IMR-90 (cell line): ENCODE results near the gene MALSU1. TPM values are rescaled to one million over a fixed set of nuclear protein-coding genes. Genes with fewer than 3 reads are reported as not detected.
"Not testable (repeated sequence)": the region's sequence is repeated elsewhere in the genome, so short reads cannot be mapped to it uniquely, and the experiment has no call there.

Experiments
- ATAC-seq: fragments of 200-7000 bp; cut with Tn5 transposase; 2 replicates; pipeline ENCODE4 v1.9.1; 2020; ENCODE audit warnings: low read depth, mild to moderate bottlenecking, moderate library complexity
- BruUV-seq: library from RNA; stranded (reverse); fragments of 400-500 nt; replicated peaks from 2 replicates; lab custom pipeline; 2021; lab: Mats Ljungman, UMichigan
- CTCF ChIA-PET: fragments of 300-600 bp; formaldehyde crosslinking; extraction: SDS; loops from one replicate; lab custom pipeline; 2021; ENCODE audit warnings: antibody characterized with exemption; lab: Yijun Ruan, JAX
- POLR2A ChIA-PET: fragments of 300-600 bp; sonication (Branson Sonifier 250); formaldehyde crosslinking; loops from one replicate; lab custom pipeline; 2022; ENCODE audit warnings: antibody characterized with exemption; ENCODE audit not compliant: unreplicated experiment; lab: Charles Lee
- DNase-seq: peaks from one replicate; pipeline ENCODE4 v3.0.0; 2013
- H2AFZ ChIP-seq: replicated peaks from 2 replicates; pipeline ENCODE3; 2013; ENCODE audit warnings: low read length, mild to moderate bottlenecking; ENCODE audit not compliant: poor library complexity
- H2AK5ac ChIP-seq: 2 replicates; pipeline ENCODE4 v1.6.1; 2013; ENCODE audit warnings: low read depth, low read length, inconsistent platforms
- H2AK9ac ChIP-seq: replicated peaks from 2 replicates; pipeline ENCODE3; 2013; ENCODE audit warnings: mild to moderate bottlenecking, low read depth, low read length, moderate library complexity; ENCODE audit not compliant: poor library complexity
- H2BK120ac ChIP-seq: 2 replicates; pipeline ENCODE4 v1.6.1; 2013; ENCODE audit warnings: low read depth, low read length, inconsistent platforms
- H2BK15ac ChIP-seq: 3 replicates; pipeline ENCODE4 v1.6.1; 2013; ENCODE audit warnings: low read depth, low read length, inconsistent platforms
- H2BK20ac ChIP-seq: 2 replicates; pipeline ENCODE4 v1.6.1; 2013; ENCODE audit warnings: low read depth, mild to moderate bottlenecking, inconsistent platforms, low read length, moderate library complexity
- H2BK5ac ChIP-seq: 2 replicates; pipeline ENCODE4 v1.6.1; 2013; ENCODE audit warnings: mild to moderate bottlenecking, low read depth, low read length, inconsistent platforms; ENCODE audit not compliant: poor library complexity, severe bottlenecking
- H3K14ac ChIP-seq: replicated peaks from 2 replicates; pipeline ENCODE4 v1.6.1; 2013; ENCODE audit warnings: low read depth, low read length, inconsistent platforms
- H3K18ac ChIP-seq: 2 replicates; pipeline ENCODE4 v1.6.1; 2013; ENCODE audit warnings: low read depth, low read length, control low read depth
- H3K23ac ChIP-seq: 2 replicates; pipeline ENCODE4 v1.6.1; 2013; ENCODE audit warnings: low read depth, low read length, inconsistent platforms
- H3K27ac ChIP-seq: 2 replicates; pipeline ENCODE4 v1.5.1; 2013; ENCODE audit warnings: mild to moderate bottlenecking, control low read depth, low read length; ENCODE audit not compliant: insufficient read depth
- H3K27me3 ChIP-seq: 2 replicates; pipeline ENCODE4 v1.6.1; 2013; ENCODE audit warnings: low read length; ENCODE audit not compliant: control insufficient read depth, insufficient read depth
- H3K36me3 ChIP-seq: 2 replicates; pipeline ENCODE4 v1.6.1; 2013; ENCODE audit warnings: low read length, mixed read lengths; ENCODE audit not compliant: control insufficient read depth, insufficient read depth
- H3K4ac ChIP-seq: 2 replicates; pipeline ENCODE4 v1.6.1; 2013; ENCODE audit warnings: low read depth, low read length, inconsistent platforms
- H3K4me1 ChIP-seq: 2 replicates; pipeline ENCODE4 v1.6.1; 2013; ENCODE audit warnings: low read length, mixed read lengths; ENCODE audit not compliant: control insufficient read depth, insufficient read depth
- H3K4me2 ChIP-seq: 2 replicates; pipeline ENCODE4 v1.6.1; 2013; ENCODE audit warnings: low read depth, mild to moderate bottlenecking, control low read depth, low read length, moderate library complexity
- H3K4me3 ChIP-seq: 2 replicates; pipeline ENCODE4 v1.5.1; 2013; ENCODE audit warnings: low read depth, mild to moderate bottlenecking, control low read depth, low read length, moderate library complexity; ENCODE audit not compliant: insufficient read depth
- H3K56ac ChIP-seq: 2 replicates; pipeline ENCODE4 v1.6.1; 2013; ENCODE audit warnings: low read length, inconsistent platforms; ENCODE audit not compliant: insufficient read depth; ENCODE audit errors: extremely low read depth
- H3K79me1 ChIP-seq, 2 experiments: 2 replicates each; pipeline ENCODE4 v1.6.1; 2013; ENCODE audit warnings: low read length in 2 of 2, inconsistent platforms in 1 of 2, low read depth in 1 of 2
- H3K9ac ChIP-seq: 2 replicates; pipeline ENCODE4 v1.6.1; 2013; ENCODE audit warnings: low read depth, low read length, control low read depth
- H3K9me1 ChIP-seq: 2 replicates; pipeline ENCODE4 v1.6.1; 2013; ENCODE audit warnings: low read length, inconsistent platforms; ENCODE audit not compliant: insufficient read depth
- H3K9me3 ChIP-seq: 2 replicates; pipeline ENCODE4 v1.6.1; 2013; ENCODE audit warnings: low read length; ENCODE audit not compliant: control insufficient read depth, insufficient read depth
- H4K20me1 ChIP-seq: 2 replicates; pipeline ENCODE4 v1.6.1; 2013; ENCODE audit warnings: low read length, inconsistent platforms; ENCODE audit not compliant: insufficient read depth
- H4K5ac ChIP-seq: 2 replicates; pipeline ENCODE4 v1.6.1; 2013; ENCODE audit warnings: mild to moderate bottlenecking, low read depth, low read length, control low read depth
- H4K8ac ChIP-seq, 2 experiments: 2 replicates each; pipeline ENCODE4 v1.6.1; 2013; ENCODE audit warnings: low read depth in 2 of 2, low read length in 2 of 2, control low read depth in 1 of 2, inconsistent platforms in 1 of 2
- H4K91ac ChIP-seq: 2 replicates; pipeline ENCODE4 v1.6.1; 2013; ENCODE audit warnings: low read depth, low read length, inconsistent platforms; ENCODE audit not compliant: insufficient read depth
- CEBPB ChIP-seq: IDR thresholded peaks from 2 replicates; pipeline ENCODE4 v1.6.1; 2012; ENCODE audit warnings: low read depth, low read length, improper control_type of control experiment
- CHD1 ChIP-seq: IDR thresholded peaks from 2 replicates; pipeline ENCODE4 v1.6.1; 2012; ENCODE audit warnings: low read depth, low read length, improper control_type of control experiment
- FOS ChIP-seq: fragments of 150-350 bp; IDR thresholded peaks from 2 replicates; pipeline ENCODE4 v1.6.1; 2016; ENCODE audit warnings: low read depth, low read length
- MAFK ChIP-seq: IDR thresholded peaks from 2 replicates; pipeline ENCODE4 v1.6.1; 2012; ENCODE audit warnings: low read depth, low read length, improper control_type of control experiment
- MAZ ChIP-seq: IDR thresholded peaks from 2 replicates; pipeline ENCODE4 v1.6.1; 2012; ENCODE audit warnings: low read depth, mild to moderate bottlenecking, low read length, improper control_type of control experiment, moderate library complexity, borderline replicate concordance
- MXI1 ChIP-seq: IDR thresholded peaks from 2 replicates; pipeline ENCODE4 v1.6.1; 2012; ENCODE audit warnings: low read depth, mild to moderate bottlenecking, low read length, moderate library complexity, borderline replicate concordance
- NFE2L2 ChIP-seq: fragments of 150-350 bp; IDR thresholded peaks from 2 replicates; pipeline ENCODE4 v1.6.1; 2016; ENCODE audit warnings: low read depth, mild to moderate bottlenecking, low read length
- RFX5 ChIP-seq: IDR thresholded peaks from 2 replicates; pipeline ENCODE4 v1.8.0; 2012; ENCODE audit warnings: low read depth, mild to moderate bottlenecking, low read length, moderate library complexity
- USF2 ChIP-seq: fragments of 150-350 bp; IDR thresholded peaks from 2 replicates; pipeline ENCODE4 v1.6.1; 2017; ENCODE audit warnings: mild to moderate bottlenecking, antibody characterized with exemption, low read length, low read depth
- WGBS, 2 experiments: methylation state at CpG; one replicate each; pipeline versions ENCODE4 v1.1.5 to v1.1.7; 2013; ENCODE audit warnings: missing lambda C conversion rate in 2 of 2; ENCODE audit not compliant: insufficient read length in 1 of 2; ENCODE audit errors: extremely low coverage in 2 of 2; 5-methylcytosine and 5-hydroxymethylcytosine counted together
- dilution Hi-C: fragments of 300-500 bp; cut with HindIII; formaldehyde crosslinking; loops from one replicate; pipeline ENCODE4 v1.14.3; 2018; ENCODE audit warnings: low sequenced_read_pairs; ENCODE audit not compliant: unreplicated experiment
- in situ Hi-C: fragments of 300-500 bp; cut with MboI; formaldehyde crosslinking; loops from 3 replicates; pipeline ENCODE4 v1.14.3; 2019; ENCODE audit warnings: low sequenced_read_pairs, inconsistent platforms, mixed read lengths
- intact Hi-C: fragments of 100-400 bp; cut with micrococcal nuclease; formaldehyde crosslinking; loops from 2 replicates; pipeline ENCODE4 v1.10.0; 2022
- polyA plus RNA-seq, 3 experiments: library from polyadenylated mRNA; depleted of rRNA; stranded (reverse); fragments of >200 nt; gene quantifications; 2 replicates each; pipeline ENCODE4 v1.2.3, GENCODE V29; 2012; ENCODE audit warnings: low replicate concordance in 1 of 3
- total RNA-seq: library from RNA; depleted of rRNA; stranded (reverse); fragments of >200 nt; gene quantifications from 2 replicates; pipeline ENCODE4 v1.2.3, GENCODE V29; 2012

MALSU1 gene
- total and polyA plus RNA-seq, 2 of the 4 experiments (the other 2 are of a cell fraction), result 30.5 to 36.0 TPM

- Histone ChIP-seq H3K4ac (no peak overlapping the region), H2AFZ (no peak overlapping the region), H2BK15ac (no peak overlapping the region), H3K18ac (no peak overlapping the region), H4K8ac (no peak overlapping the region), H3K9me1 (no peaks in the 10 kb centered on the region; the same call in 1 of the 2 replicates), H3K27me3 (no peaks in the 10 kb centered on the region), H3K56ac (no peak overlapping the region), H4K20me1 (peaks cover 14% of the 10 kb centered on the region; the same call in 1 of the 2 replicates), H4K5ac (no peak overlapping the region), H3K4me3 (no peak overlapping the region), H3K9me3 (no peaks in the 10 kb centered on the region), H3K14ac (no peak overlapping the region), H2BK5ac (no peak overlapping the region), H3K9ac (no peak overlapping the region), H2BK120ac (no peak overlapping the region), H2BK20ac (no peak overlapping the region), H2AK9ac (no peak overlapping the region), H3K27ac (no peak overlapping the region), H3K79me1 (peaks cover 26 to 41% of the 10 kb centered on the region in 2 experiments), H3K36me3 (peaks cover 25% of the 10 kb centered on the region), H3K4me1 (no peaks in the 10 kb centered on the region), H3K4me2 (no peak overlapping the region), H2AK5ac (no peak overlapping the region), H4K91ac (no peak overlapping the region), H3K23ac (no peak overlapping the region)
- no peak for DNase-seq
- ChIA-PET CTCF (no interaction called here), POLR2A (no interaction called here)
- TF ChIP-seq NFE2L2, result no peak
- no peak for TF ChIP-seq RFX5
- TF ChIP-seq MXI1, result no peak
- no peak for TF ChIP-seq FOS
- no peak for TF ChIP-seq CHD1
- no peak for TF ChIP-seq MAFK
- TF ChIP-seq USF2, result no peak
- TF ChIP-seq CEBPB, result no peak
- TF ChIP-seq MAZ, result no peak
- in situ Hi-C loops, result no loop called here
- no peak for ATAC-seq
- no CpG with 5 or more reads among the region's 6 CpGs for WGBS, 2 experiments
- intact Hi-C loops, result no loop called here
- dilution Hi-C loops, result no loop called here
- no TSS peak for BruUV-seq
These were observed 9.6 kb downstream of the MALSU1 start for GRCh38 chr7:23308754-23309153.

- ATAC-seq, H3K27me3 ChIP-seq, H3K27ac ChIP-seq, H2AK9ac ChIP-seq, H2BK120ac ChIP-seq, BruUV-seq, H4K5ac ChIP-seq, H3K14ac ChIP-seq, H3K4me3 ChIP-seq, H2BK5ac ChIP-seq, H2AK5ac ChIP-seq, H3K18ac ChIP-seq, H3K9me3 ChIP-seq, CTCF ChIA-PET, H3K4me2 ChIP-seq, in situ Hi-C loops, H3K4me1 ChIP-seq, H2BK15ac ChIP-seq, H4K91ac ChIP-seq, H3K9me1 ChIP-seq, H4K8ac ChIP-seq, DNase-seq, POLR2A ChIA-PET, H2BK20ac ChIP-seq, H3K9ac ChIP-seq, H3K23ac ChIP-seq, intact Hi-C loops, H3K4ac ChIP-seq, dilution Hi-C loops, H3K56ac ChIP-seq, H2AFZ ChIP-seq: not testable (repeated sequence)
- Histone ChIP-seq H4K20me1 (peaks cover 14% of the 10 kb centered on the region; the same call in 1 of the 2 replicates), H3K36me3 (peaks cover 31% of the 10 kb centered on the region), H3K79me1 (peaks cover 42 to 58% of the 10 kb centered on the region in 2 experiments)
- no CpG with 5 or more reads among the region's 2 CpGs for WGBS, 2 experiments
These were observed 13.0 kb downstream of the MALSU1 start for GRCh38 chr7:23312141-23312540.
